HCT116 (cell line): Measurements from ENCODE around the gene PRIMPOL. TPM values are rescaled to one million over a fixed set of nuclear protein-coding genes. Genes with fewer than 3 reads are reported as not detected.

Experiments used
- ATAC-seq: fragments of 200-7000 bp; cut with Tn5 transposase; 2 replicates; pipeline ENCODE4 v1.9.1; 2020; ENCODE audit warnings: mild to moderate bottlenecking, moderate library complexity
- BruUV-seq: library from RNA; stranded (reverse); fragments of 400-500 nt; replicated peaks from 2 replicates; lab custom pipeline; 2021; lab: Mats Ljungman, UMichigan
- CTCF ChIA-PET: fragments of 300-600 bp; sonication (Branson Sonifier 250); formaldehyde crosslinking; loops from one replicate; lab custom pipeline; 2021; ENCODE audit warnings: antibody characterized with exemption; lab: Charles Lee
- POLR2A ChIA-PET: fragments of 300-600, 350-600 bp; sonication (Branson Sonifier 250); formaldehyde crosslinking; loops from one replicate; lab custom pipeline; 2021; ENCODE audit warnings: antibody characterized with exemption; lab: Charles Lee
- RAD21 ChIA-PET, 2 experiments: fragments of 300-600 bp; sonication (Branson Sonifier 250); formaldehyde crosslinking; loops; one replicate each; lab custom pipeline; 2023; ENCODE audit warnings: low total read pairs in 2 of 2; ENCODE audit not compliant: uncharacterized antibody in 2 of 2, unreplicated experiment in 2 of 2, low non-redundant PET in 1 of 2; lab: Charles Lee
- DNase-seq: peaks from one replicate; pipeline ENCODE4 v3.0.0-alpha.2; 2010; ENCODE audit warnings: low read depth, low spot score
- H2AFZ ChIP-seq: fragments of 200-600 bp; shearing (Covaris generic), sonication (generic); 2 replicates; pipeline ENCODE4 v1.6.1; 2017; ENCODE audit warnings: low read depth, mixed run types, mixed read lengths, antibody characterized with exemption, low read length; ENCODE audit not compliant: poor library complexity, severe bottlenecking
- H3K27ac ChIP-seq: 2 replicates; pipeline ENCODE4 v1.5.1; 2012; ENCODE audit warnings: low read depth, low read length
- H3K27me3 ChIP-seq: fragments of 200-600 bp; sonication (generic); 2 replicates; pipeline ENCODE4 v1.6.1; 2016; ENCODE audit warnings: mixed run types, low read length, mixed read lengths; ENCODE audit not compliant: insufficient read depth
- H3K36me3 ChIP-seq, 2 experiments: fragments of 200-500 bp in 1 of 2; fragments of 200-600 bp in 1 of 2; sonication (Bioruptor generic) in 1 of 2; sonication (generic) in 1 of 2; 2 replicates each; pipeline versions ENCODE4 v1.5.1 to v1.6.1; 2014 to 2016; ENCODE audit warnings: low read length in 2 of 2, inconsistent platforms in 1 of 2, mixed read lengths in 1 of 2, mixed run types in 1 of 2; ENCODE audit not compliant: insufficient read depth in 2 of 2, control insufficient read depth in 1 of 2
- H3K4me1 ChIP-seq, 2 experiments: fragments of 200-600 bp in 1 of 2; sonication (generic) in 1 of 2; 2 replicates each; pipeline versions ENCODE4 v1.5.1 to v1.6.1; 2012 to 2017; ENCODE audit warnings: low read length in 2 of 2, inconsistent platforms in 1 of 2, mild to moderate bottlenecking in 1 of 2, mixed read lengths in 1 of 2, mixed run types in 1 of 2, moderate library complexity in 1 of 2; ENCODE audit not compliant: insufficient read depth in 2 of 2, control insufficient read depth in 1 of 2
- H3K4me2 ChIP-seq: fragments of 200-600 bp; sonication (generic); 2 replicates; pipeline ENCODE4 v1.6.1; 2017; ENCODE audit warnings: mixed run types, low read length, mixed read lengths
- H3K4me3 ChIP-seq, 2 experiments: fragments of 200-600 bp in 1 of 2; sonication (generic) in 1 of 2; replicated peaks in 1 of 2; 2 replicates each; pipeline ENCODE4 v1.5.1; 2011 to 2016; ENCODE audit warnings: low read length in 2 of 2, control low read depth in 1 of 2, low read depth in 1 of 2, mild to moderate bottlenecking in 1 of 2, mixed read lengths in 1 of 2, mixed run types in 1 of 2
- H3K79me2 ChIP-seq: fragments of 200-600 bp; sonication (generic); 2 replicates; pipeline ENCODE4 v1.6.1; 2017; ENCODE audit warnings: mild to moderate bottlenecking, mixed run types, low read length, moderate library complexity, mixed read lengths; ENCODE audit not compliant: insufficient read depth
- H3K9ac ChIP-seq: fragments of 200-600 bp; sonication (generic); 2 replicates; pipeline ENCODE4 v1.6.1; 2016; ENCODE audit warnings: low read length, mixed read lengths
- H3K9me2 ChIP-seq: fragments of 200-600 bp; sonication (generic), shearing (Covaris generic); 2 replicates; pipeline ENCODE4 v1.6.1; 2017; ENCODE audit warnings: mixed run types, mild to moderate bottlenecking, moderate library complexity; ENCODE audit not compliant: insufficient read depth
- H3K9me3 ChIP-seq, 2 experiments: fragments of 200-500 bp in 1 of 2; fragments of 200-600 bp in 1 of 2; sonication (Bioruptor generic) in 1 of 2; sonication (generic) in 1 of 2; 2 replicates each; pipeline ENCODE4 v1.6.1; 2014 to 2017; ENCODE audit warnings: low read length in 2 of 2, mixed read lengths in 2 of 2, inconsistent platforms in 1 of 2, low read depth in 1 of 2, mild to moderate bottlenecking in 1 of 2, mixed run types in 1 of 2, moderate library complexity in 1 of 2; ENCODE audit not compliant: control insufficient read depth in 1 of 2, insufficient read depth in 1 of 2
- H4K20me1 ChIP-seq: fragments of 200-600 bp; sonication (generic), shearing (Covaris generic); 2 replicates; pipeline ENCODE4 v1.6.1; 2017; ENCODE audit warnings: mixed run types, mild to moderate bottlenecking, moderate library complexity; ENCODE audit not compliant: insufficient read depth
- CEBPB ChIP-seq: IDR thresholded peaks from 2 replicates; pipeline ENCODE4 v1.6.1; 2012; ENCODE audit warnings: low read depth
- ELF1 ChIP-seq: IDR thresholded peaks from 2 replicates; pipeline ENCODE4 v1.6.1; 2012; ENCODE audit warnings: low read depth, borderline replicate concordance
- EZH2 ChIP-seq: fragments of 200-600 bp; sonication (generic); IDR thresholded peaks from 2 replicates; pipeline ENCODE4 v1.6.1; 2017; ENCODE audit warnings: antibody characterized with exemption, mixed run types
- FOSL1 ChIP-seq: IDR thresholded peaks from 2 replicates; pipeline ENCODE4 v1.6.1; 2012; ENCODE audit warnings: low read depth
- JUND ChIP-seq: IDR thresholded peaks from 2 replicates; pipeline ENCODE4 v1.6.1; 2012
- POLR2A ChIP-seq: IDR thresholded peaks from 2 replicates; pipeline ENCODE4 v1.7.0; 2011; ENCODE audit warnings: borderline replicate concordance; ENCODE audit not compliant: insufficient read depth, insufficient read length; ENCODE audit errors: extremely low read depth
- POLR2AphosphoS5 ChIP-seq: IDR thresholded peaks from 2 replicates; pipeline ENCODE4 v1.6.1; 2011; ENCODE audit warnings: mild to moderate bottlenecking, low read depth, low read length, moderate library complexity
- SIN3A ChIP-seq: IDR thresholded peaks from 2 replicates; pipeline ENCODE4 v1.6.1; 2012; ENCODE audit warnings: low read depth
- SRF ChIP-seq: IDR thresholded peaks from 2 replicates; pipeline ENCODE4 v1.6.1; 2012; ENCODE audit warnings: low read depth
- TCF7L2 ChIP-seq: IDR thresholded peaks from 2 replicates; pipeline ENCODE4 v1.7.0; 2011; ENCODE audit warnings: borderline replicate concordance, inconsistent platforms; ENCODE audit not compliant: insufficient read depth, insufficient read length; ENCODE audit errors: extremely low read depth
- YY1 ChIP-seq: IDR thresholded peaks from 2 replicates; pipeline ENCODE4 v1.6.1; 2011; ENCODE audit warnings: low read length, low read depth, moderate library complexity, mild to moderate bottlenecking; ENCODE audit not compliant: insufficient replicate concordance; ENCODE audit errors: extremely low read depth
- ZNF274 ChIP-seq: fragments of 200-500 bp; sonication (Bioruptor generic); IDR thresholded peaks from 2 replicates; pipeline ENCODE4 v1.6.1; 2014; ENCODE audit warnings: mild to moderate bottlenecking, low read depth, low read length, inconsistent platforms
- intact Hi-C: fragments of 100-400 bp; cut with micrococcal nuclease; formaldehyde crosslinking; loops from 2 replicates; pipeline ENCODE4 v1.10.0; 2022
- total RNA-seq: library from RNA; stranded (reverse); gene quantifications from one replicate; pipeline ENCODE4 v1.2.1, GENCODE V29; 2021; ENCODE audit not compliant: unreplicated experiment

PRIMPOL gene
- total RNA-seq, 1 experiment from 2014 or later = 11.3 TPM

GRCh38 chr4:184719407-184719806, 69.9 kb downstream of the PRIMPOL start:
- no peak overlapping the region for H3K4me3 ChIP-seq
- no peak overlapping the region for H2AFZ ChIP-seq
- H3K9me2 ChIP-seq = no peaks in the 10 kb centered on the region
- no peaks in the 10 kb centered on the region for H3K9me3 ChIP-seq
- ChIA-PET POLR2A (no interaction called here), RAD21 (no interaction called here), CTCF (no interaction called here)
- H4K20me1 ChIP-seq = no peaks in the 10 kb centered on the region
- ATAC-seq = no peak
- no peak overlapping the region for H3K27ac ChIP-seq
- no peak for DNase-seq
- H3K4me2 ChIP-seq = no peak overlapping the region
- no TSS peak for BruUV-seq
- H3K79me2 ChIP-seq = peaks cover 15% of the 10 kb centered on the region
- no peaks in the 10 kb centered on the region for H3K27me3 ChIP-seq
- H3K9ac ChIP-seq = no peak overlapping the region
- intact Hi-C loops = no loop called here
- H3K36me3 ChIP-seq = peaks cover 0 to 3% of the 10 kb centered on the region in 2 experiments; a peak in 1 of 4 replicates
- no peaks in the 10 kb centered on the region for H3K4me1 ChIP-seq
- TF ChIP-seq ELF1 = no peak

- TF ChIP-seq JUND (no peak), SRF (no peak), CEBPB (no peak), FOSL1 (no peak), ZNF274 (no peak), POLR2A (no peak), EZH2 (no peak), TCF7L2 (no peak), POLR2AphosphoS5 (no peak), YY1 (no peak), SIN3A (no peak)
- intact Hi-C loops = no loop called here
- no peak overlapping the region for H2AFZ ChIP-seq
- ATAC-seq (no peak), DNase-seq (no peak)
- RAD21 ChIA-PET = interaction anchor here in 1 of 2 experiments (0.7 kb wide), 1 partner anchor 228 kb away, joined by 7 read pairs; no protein-coding TSS in a partner anchor
- H3K27ac ChIP-seq = no peak overlapping the region
- POLR2A ChIA-PET = no interaction called here
- CTCF ChIA-PET = no interaction called here
- no peak overlapping the region for H3K4me2 ChIP-seq
- H3K4me3 ChIP-seq = no peak overlapping the region
- H3K9ac ChIP-seq = no peak overlapping the region
- no TSS peak for BruUV-seq
- 0 out of 4 replicates have a peak, but pooled peaks cover 0 to 3% of the 10 kb centered on the region in 2 experiments for H3K36me3 ChIP-seq
- H3K9me2 ChIP-seq = no peaks in the 10 kb centered on the region
- no peaks in the 10 kb centered on the region for H3K27me3 ChIP-seq
- no peaks in the 10 kb centered on the region for H4K20me1 ChIP-seq
- H3K79me2 ChIP-seq = peaks cover 15% of the 10 kb centered on the region
- no peaks in the 10 kb centered on the region for H3K4me1 ChIP-seq
- H3K9me3 ChIP-seq = no peaks in the 10 kb centered on the region
Measured at GRCh38 chr4:184721254-184721653, 71.7 kb downstream of the PRIMPOL start.
